DOHH2 (cell line): ENCODE data around the gene ATE1.

Experiments used
- CTCF ChIP-seq: fragments of 200-600 bp; sonication (generic); IDR thresholded peaks from one replicate; pipeline ENCODE4 v1.5.1; 2014; ENCODE audit warnings: antibody characterized with exemption, mild to moderate bottlenecking, low read depth, low read length; ENCODE audit not compliant: poor library complexity, severe bottlenecking
- EZH2phosphoT487 ChIP-seq: fragments of 200-600 bp; sonication (generic); IDR thresholded peaks from 2 replicates; pipeline ENCODE4 v1.6.1; 2017; ENCODE audit warnings: borderline replicate concordance, mild to moderate bottlenecking, antibody characterized with exemption, low read length, moderate library complexity, mixed read lengths

GRCh38 chr10:121787169-121787568 lies 140.7 kb downstream of the ATE1 start:
- TF ChIP-seq CTCF (no peak), EZH2phosphoT487 (no peak)
